Stomach (tissue), 4 donors: Measurements from ENCODE around the gene SDCCAG8.

ENCODE experiments used
- EP300 ChIP-seq: sonication (generic); formaldehyde crosslinking; IDR thresholded peaks from one replicate; pipeline ENCODE4 v1.6.1; 2017; ENCODE audit warnings: antibody characterized with exemption
- TF ChIP-seq, protein P1 (sequence below), 7 experiments: fragments of 450-650 bp in 4 of 7; fragments of 200-600 bp in 3 of 7; sonication (generic) in 3 of 7; IDR thresholded peaks; one replicate each; pipeline ENCODE4 v1.5.1; 2016 to 2019; ENCODE audit warnings: antibody characterized with exemption in 7 of 7, control low read depth in 2 of 7, mild to moderate bottlenecking in 1 of 7

GRCh38 chr1:243311809-243312208 is 56.0 kb downstream of the SDCCAG8 start:
- TF ChIP-seq, protein P1, sequence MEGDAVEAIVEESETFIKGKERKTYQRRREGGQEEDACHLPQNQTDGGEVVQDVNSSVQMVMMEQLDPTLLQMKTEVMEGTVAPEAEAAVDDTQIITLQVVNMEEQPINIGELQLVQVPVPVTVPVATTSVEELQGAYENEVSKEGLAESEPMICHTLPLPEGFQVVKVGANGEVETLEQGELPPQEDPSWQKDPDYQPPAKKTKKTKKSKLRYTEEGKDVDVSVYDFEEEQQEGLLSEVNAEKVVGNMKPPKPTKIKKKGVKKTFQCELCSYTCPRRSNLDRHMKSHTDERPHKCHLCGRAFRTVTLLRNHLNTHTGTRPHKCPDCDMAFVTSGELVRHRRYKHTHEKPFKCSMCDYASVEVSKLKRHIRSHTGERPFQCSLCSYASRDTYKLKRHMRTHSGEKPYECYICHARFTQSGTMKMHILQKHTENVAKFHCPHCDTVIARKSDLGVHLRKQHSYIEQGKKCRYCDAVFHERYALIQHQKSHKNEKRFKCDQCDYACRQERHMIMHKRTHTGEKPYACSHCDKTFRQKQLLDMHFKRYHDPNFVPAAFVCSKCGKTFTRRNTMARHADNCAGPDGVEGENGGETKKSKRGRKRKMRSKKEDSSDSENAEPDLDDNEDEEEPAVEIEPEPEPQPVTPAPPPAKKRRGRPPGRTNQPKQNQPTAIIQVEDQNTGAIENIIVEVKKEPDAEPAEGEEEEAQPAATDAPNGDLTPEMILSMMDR (IDR thresholded peaks at IDR 0.05) = no peak
- no peak for TF ChIP-seq EP300
